ENCODE results near the gene ZNF154. TPM values are rescaled to one million over a fixed set of nuclear protein-coding genes. Genes with fewer than 3 reads are reported as not detected.
A peak's percentile ranks its signal among the peaks of the same experiment; 100 is the strongest.
"Not testable (repeated sequence)": the region's sequence is repeated elsewhere in the genome, so short reads cannot be mapped to it uniquely, and the experiment has no call there.

Gene ZNF154
- total RNA-seq, 1 experiment from 2014 or later: 18.7 TPM

DNA sequence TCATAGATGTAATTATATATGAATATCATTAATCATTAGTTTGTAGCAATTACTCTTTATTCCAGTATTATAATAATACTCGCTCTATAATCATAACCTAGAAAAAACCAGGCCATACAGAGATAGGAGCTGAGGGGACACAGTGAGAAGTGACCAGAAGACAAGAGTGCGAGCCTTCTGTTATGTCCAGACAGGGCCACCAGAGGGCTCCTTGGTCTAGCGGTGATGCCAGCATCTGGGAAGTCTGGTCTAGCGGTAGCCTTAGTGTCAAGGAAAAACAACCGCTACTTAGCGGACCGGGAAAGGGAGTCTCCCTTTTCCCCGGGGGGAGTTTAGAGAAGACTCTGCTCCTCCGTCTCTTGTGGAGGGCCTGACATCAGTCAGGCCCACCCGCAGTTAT lies 29.3 kb upstream of the ZNF154 start:
- H4K5ac ChIP-seq (ENCODE audit: insufficient read length, low read depth, low read length); H3K9ac ChIP-seq (ENCODE audit: extremely low read depth, insufficient read length, low read length); H2AFZ ChIP-seq (ENCODE audit: low read length); H3K27ac Mint-ChIP-seq; H3K27ac ChIP-seq (ENCODE audit: insufficient read length, low read depth, low read length); H3K79me2 ChIP-seq (ENCODE audit: insufficient read depth, low read length); H3K4ac ChIP-seq (ENCODE audit: low read depth, low read length); H3K4me2 ChIP-seq (ENCODE audit: insufficient read depth, insufficient read length, low read length); H3K4me1 Mint-ChIP-seq; H3K14ac ChIP-seq (ENCODE audit: insufficient read depth, low read length); H4K20me1 ChIP-seq (ENCODE audit: control insufficient read depth, insufficient read depth, insufficient read length); H4K91ac ChIP-seq (ENCODE audit: insufficient read length, low read depth, low read length); H3K18ac ChIP-seq (ENCODE audit: insufficient read length, low read depth, low read length); H3K23me2 ChIP-seq (ENCODE audit: insufficient read length, low read depth, low read length, poor library complexity, severe bottlenecking); H3K9me3 ChIP-seq (ENCODE audit: control insufficient read depth, low read depth, low read length); H3K23ac ChIP-seq (ENCODE audit: insufficient read length, low read depth, low read length); H3K4me1 ChIP-seq (ENCODE audit: insufficient read depth, low read length); H3T11ph ChIP-seq (ENCODE audit: low read length); H3K36me3 Mint-ChIP-seq (ENCODE audit: insufficient read depth in 1 of 3, low read depth in 3 of 3); H4K8ac ChIP-seq (replicated peaks; ENCODE audit: insufficient read length, low read depth, low read length); H2BK120ac ChIP-seq (ENCODE audit: low read depth, low read length, poor library complexity, severe bottlenecking); H2BK5ac ChIP-seq (ENCODE audit: insufficient read length, low read length); H3K79me1 ChIP-seq (ENCODE audit: insufficient read depth, low read depth, low read length, poor library complexity, severe bottlenecking); H2BK20ac ChIP-seq (ENCODE audit: low read depth, low read length, poor library complexity, severe bottlenecking); H3K56ac ChIP-seq (ENCODE audit: insufficient read length, low read depth, low read length); H3K9me3 Mint-ChIP-seq; H2BK15ac ChIP-seq (ENCODE audit: low read depth, low read length); H2BK12ac ChIP-seq (ENCODE audit: insufficient read length, low read depth, low read length); H2AK5ac ChIP-seq (ENCODE audit: insufficient read length, low read length); H3K27me3 ChIP-seq (ENCODE audit: insufficient read depth, low read length); H3K4me3 Mint-ChIP-seq: not testable (repeated sequence)
- H3K27me3 Mint-ChIP-seq (ENCODE audit: low read depth): peaks cover 34% of the 10 kb centered on the region
- TF ChIP-seq, protein P1, sequence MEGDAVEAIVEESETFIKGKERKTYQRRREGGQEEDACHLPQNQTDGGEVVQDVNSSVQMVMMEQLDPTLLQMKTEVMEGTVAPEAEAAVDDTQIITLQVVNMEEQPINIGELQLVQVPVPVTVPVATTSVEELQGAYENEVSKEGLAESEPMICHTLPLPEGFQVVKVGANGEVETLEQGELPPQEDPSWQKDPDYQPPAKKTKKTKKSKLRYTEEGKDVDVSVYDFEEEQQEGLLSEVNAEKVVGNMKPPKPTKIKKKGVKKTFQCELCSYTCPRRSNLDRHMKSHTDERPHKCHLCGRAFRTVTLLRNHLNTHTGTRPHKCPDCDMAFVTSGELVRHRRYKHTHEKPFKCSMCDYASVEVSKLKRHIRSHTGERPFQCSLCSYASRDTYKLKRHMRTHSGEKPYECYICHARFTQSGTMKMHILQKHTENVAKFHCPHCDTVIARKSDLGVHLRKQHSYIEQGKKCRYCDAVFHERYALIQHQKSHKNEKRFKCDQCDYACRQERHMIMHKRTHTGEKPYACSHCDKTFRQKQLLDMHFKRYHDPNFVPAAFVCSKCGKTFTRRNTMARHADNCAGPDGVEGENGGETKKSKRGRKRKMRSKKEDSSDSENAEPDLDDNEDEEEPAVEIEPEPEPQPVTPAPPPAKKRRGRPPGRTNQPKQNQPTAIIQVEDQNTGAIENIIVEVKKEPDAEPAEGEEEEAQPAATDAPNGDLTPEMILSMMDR (conservative IDR thresholded peaks at IDR 0.05): peak; percentile 82
- DNase-seq: peak; percentile 58
- no CpG with 5 or more reads among the region's 10 CpGs for WGBS (ENCODE audit: extremely low coverage, insufficient read length, low lambda C conversion rate)
